DND-41 (cell line): ENCODE data around the gene SPRY2.
A peak's percentile ranks its signal among the peaks of the same experiment; 100 is the strongest.

Source experiments
- ATAC-seq: fragments of 200-7000 bp; cut with Tn5 transposase; 3 replicates; pipeline ENCODE4 v1.9.1; 2021; ENCODE audit warnings: low read depth; ENCODE audit not compliant: insufficient read depth
- DNase-seq: peaks from one replicate; pipeline ENCODE4 v3.0.0-alpha.2; 2020
- H2AFZ ChIP-seq: 2 replicates; pipeline ENCODE4 v1.6.0; 2012; ENCODE audit warnings: low read depth, low read length
- H3K27ac ChIP-seq: 2 replicates; pipeline ENCODE4 v1.5.1; 2012; ENCODE audit warnings: low read length, inconsistent platforms
- H3K27me3 ChIP-seq: fragments of 200-600 bp; sonication (generic); 2 replicates; pipeline ENCODE4 v1.6.0; 2012; ENCODE audit warnings: low read length, mild to moderate bottlenecking, inconsistent platforms; ENCODE audit not compliant: insufficient read depth, poor library complexity
- H3K36me3 ChIP-seq: 2 replicates; pipeline ENCODE4 v1.5.1; 2012; ENCODE audit warnings: low read length, inconsistent platforms; ENCODE audit not compliant: insufficient read depth
- H3K4me1 ChIP-seq: 2 replicates; pipeline ENCODE4 v1.5.1; 2012; ENCODE audit warnings: mild to moderate bottlenecking, low read length; ENCODE audit not compliant: insufficient read depth
- H3K4me2 ChIP-seq: 2 replicates; pipeline ENCODE4 v1.6.0; 2012; ENCODE audit warnings: mild to moderate bottlenecking, moderate library complexity, low read length, inconsistent platforms; ENCODE audit not compliant: insufficient read depth
- H3K4me3 ChIP-seq, 2 experiments: fragments of 200-600 bp in 1 of 2; shearing (Covaris generic) in 1 of 2; 2 replicates each; pipeline ENCODE4 v1.5.1; 2012 to 2016; ENCODE audit warnings: inconsistent platforms in 2 of 2, low read length in 2 of 2, mild to moderate bottlenecking in 2 of 2, low read depth in 1 of 2, moderate library complexity in 1 of 2
- H3K79me2 ChIP-seq: 2 replicates; pipeline ENCODE4 v1.6.0; 2012; ENCODE audit warnings: low read length, inconsistent platforms; ENCODE audit not compliant: insufficient read depth
- H3K9ac ChIP-seq: 2 replicates; pipeline ENCODE4 v1.6.0; 2012; ENCODE audit warnings: low read depth, mild to moderate bottlenecking, inconsistent platforms, low read length, moderate library complexity
- H3K9me3 ChIP-seq: 2 replicates; pipeline ENCODE4 v1.5.1; 2012; ENCODE audit warnings: low read length, moderate library complexity, mild to moderate bottlenecking, inconsistent platforms; ENCODE audit not compliant: insufficient read depth, severe bottlenecking
- H4K20me1 ChIP-seq: 2 replicates; pipeline ENCODE4 v1.6.0; 2012; ENCODE audit warnings: low read length; ENCODE audit not compliant: insufficient read depth
- CTCF ChIP-seq: IDR thresholded peaks from 2 replicates; pipeline ENCODE4 v1.5.1; 2012; ENCODE audit warnings: borderline replicate concordance, low read length, moderate library complexity, mild to moderate bottlenecking; ENCODE audit not compliant: poor library complexity, severe bottlenecking; ENCODE audit errors: extremely low read depth
- EZH2 ChIP-seq: IDR thresholded peaks from 3 replicates; pipeline ENCODE4 v1.6.1; 2012; ENCODE audit warnings: borderline replicate concordance, low read depth, mild to moderate bottlenecking, moderate library complexity, low read length, inconsistent platforms; ENCODE audit not compliant: severe bottlenecking

Gene SPRY2

GRCh38 chr13:80341101-80341755 is at the start of gene SPRY2:
Gene SPRY2 (minus strand): TSS chr13:80341126. CDS start chr13:80337705, 3,421 bp downstream.
- peak within 1 kb of the TSS; percentile 100 for H3K4me2 ChIP-seq
- H2AFZ ChIP-seq, result peak within 1 kb of the TSS; percentile 83
- peak; percentile 79 for TF ChIP-seq EZH2
- no peak for TF ChIP-seq CTCF
- peak within 1 kb of the TSS; percentile 58 for H3K9ac ChIP-seq
- H3K27ac ChIP-seq, result peak within 1 kb of the TSS; percentile 62
- ATAC-seq, result peak; percentile 87
- H3K4me1 ChIP-seq, result peaks cover 50% of the 10 kb centered on the region
- DNase-seq, result peak; percentile 82
- H4K20me1 ChIP-seq, result peaks cover 39% of the 10 kb centered on the region
- H3K79me2 ChIP-seq, result peaks cover 29% of the 10 kb centered on the region
- no peaks in the 10 kb centered on the region for H3K9me3 ChIP-seq
- H3K27me3 ChIP-seq, result peaks cover 63% of the 10 kb centered on the region
- peak within 1 kb of the TSS; percentile 47 to 93 for H3K4me3 ChIP-seq
- H3K36me3 ChIP-seq, result peaks cover 11% of the 10 kb centered on the region

GRCh38 chr13:80390338-80390737 is 49.4 kb upstream of the SPRY2 start:
- Histone ChIP-seq H3K9me3 (no peaks in the 10 kb centered on the region), H4K20me1 (no peaks in the 10 kb centered on the region), H3K36me3 (no peaks in the 10 kb centered on the region), H3K4me1 (no peaks in the 10 kb centered on the region), H2AFZ (no peak overlapping the region), H3K4me3 (no peak overlapping the region), H3K4me2 (no peak overlapping the region), H3K27ac (no peak overlapping the region), H3K79me2 (no peaks in the 10 kb centered on the region), H3K9ac (no peak overlapping the region), H3K27me3 (no peaks in the 10 kb centered on the region)
- DNase-seq (no peak), ATAC-seq (no peak)
- no peak for TF ChIP-seq EZH2
- no peak for TF ChIP-seq CTCF

- no peaks in the 10 kb centered on the region for H3K79me2 ChIP-seq
- TF ChIP-seq CTCF (no peak), EZH2 (no peak)
- no peaks in the 10 kb centered on the region for H4K20me1 ChIP-seq
- H3K4me3 ChIP-seq, result no peak overlapping the region
- no peak overlapping the region for H3K27ac ChIP-seq
- H3K4me1 ChIP-seq, result no peaks in the 10 kb centered on the region
- H3K4me2 ChIP-seq, result no peak overlapping the region
- H3K9me3 ChIP-seq, result no peaks in the 10 kb centered on the region
- H3K27me3 ChIP-seq, result no peaks in the 10 kb centered on the region
- H2AFZ ChIP-seq, result no peak overlapping the region
- no peak overlapping the region for H3K9ac ChIP-seq
- DNase-seq (no peak), ATAC-seq (no peak)
- H3K36me3 ChIP-seq, result no peaks in the 10 kb centered on the region
These were observed 48.4 kb upstream of the SPRY2 start for GRCh38 chr13:80389073-80390038.
